NCI-H345 (cell line): ENCODE results near the gene FCMR.

Source experiments
- DNase-seq: peaks from one replicate; lab custom pipeline; 2025; lab: John Stamatoyannopoulos, UW

FCMR gene

GRCh38 chr1:206921772-206922265 lies at the start of gene FCMR:
FCMR (minus strand) TSS chr1:206921941; CDS start chr1:206921854, 87 bp downstream.
- no peak for DNase-seq

GRCh38 chr1:206971029-206971655 lies 49.4 kb upstream of the FCMR start:
- DNase-seq: no peak

- DNase-seq: no peak
Observed at GRCh38 chr1:206970446-206970845, 48.7 kb upstream of the FCMR start, which contains the start of gene FCAMR. FCAMR (minus strand) TSS chr1:206970460; CDS start chr1:206970125, 335 bp downstream.

- no peak for DNase-seq
Observed at GRCh38 chr1:206969090-206969489, 47.3 kb upstream of the FCMR start.

GRCh38 chr1:206967096-206967849 lies 45.5 kb upstream of the FCMR start:
- no peak for DNase-seq

- DNase-seq: no peak
Observed at GRCh38 chr1:206965781-206966180, 44.0 kb upstream of the FCMR start.

GRCh38 chr1:206963740-206964139 lies 42.0 kb upstream of the FCMR start:
- DNase-seq: no peak

GRCh38 chr1:206963119-206963712 lies 41.5 kb upstream of the FCMR start:
- no peak for DNase-seq

GRCh38 chr1:206962272-206962671 lies 40.5 kb upstream of the FCMR start:
- no peak for DNase-seq

GRCh38 chr1:206961668-206962067 lies 39.9 kb upstream of the FCMR start:
- no peak for DNase-seq

- DNase-seq: no peak
Observed at GRCh38 chr1:206960676-206961386, 39.1 kb upstream of the FCMR start.

GRCh38 chr1:206958144-206958543 lies 36.4 kb upstream of the FCMR start:
- DNase-seq: no peak

GRCh38 chr1:206957639-206958038 lies 35.9 kb upstream of the FCMR start:
- no peak for DNase-seq

- DNase-seq: no peak
Observed at GRCh38 chr1:206955476-206956451, 34.0 kb upstream of the FCMR start.

GRCh38 chr1:206954459-206955342 lies 33.0 kb upstream of the FCMR start:
- no peak for DNase-seq

GRCh38 chr1:206953626-206954025 lies 31.9 kb upstream of the FCMR start:
- DNase-seq: no peak

- no peak for DNase-seq
Observed at GRCh38 chr1:206953126-206953525, 31.4 kb upstream of the FCMR start.

GRCh38 chr1:206952171-206952570 lies 30.4 kb upstream of the FCMR start:
- no peak for DNase-seq

- no peak for DNase-seq
Observed at GRCh38 chr1:206951318-206952100, 29.8 kb upstream of the FCMR start.
